ENCODE data around the gene TBC1D22A.

The TBC1D22A gene

GRCh38 chr22:46795140-46795539 is 32.7 kb downstream of the TBC1D22A start:
- no peaks in the 10 kb centered on the region for H3K79me2 ChIP-seq (ENCODE audit: insufficient read depth, low read length)
- H3K9ac ChIP-seq (ENCODE audit: low read length), result no peak overlapping the region
- no peaks in the 10 kb centered on the region for H3K27me3 ChIP-seq (ENCODE audit: insufficient read depth, low read length)
- H2AFZ ChIP-seq (ENCODE audit: low read length), result no peak overlapping the region
- no peaks in the 10 kb centered on the region for H3K9me2 ChIP-seq (ENCODE audit: low read depth, low read length)
- no peak overlapping the region for H3K27ac ChIP-seq (ENCODE audit: low read depth, low read length, poor library complexity, severe bottlenecking)
- no peaks in the 10 kb centered on the region for H4K20me1 ChIP-seq (ENCODE audit: insufficient read depth, low read length)
- no peaks in the 10 kb centered on the region for H3K9me3 ChIP-seq (ENCODE audit: low read length)
- peaks cover 34% of the 10 kb centered on the region for H3K4me1 ChIP-seq (ENCODE audit: insufficient read depth, low read length, severe bottlenecking)
- no peak overlapping the region for H3K4me2 ChIP-seq (ENCODE audit: low read length)
- no peaks in the 10 kb centered on the region for H3F3A ChIP-seq (ENCODE audit: insufficient read depth, low read length)
- TF ChIP-seq EZH2 (IDR thresholded peaks at IDR 0.05; ENCODE audit: borderline replicate concordance, low read length) (no peak), CTCF (IDR thresholded peaks at IDR 0.05; ENCODE audit: low read length) (no peak)
- peaks cover 60% of the 10 kb centered on the region for H3K36me3 ChIP-seq (ENCODE audit: insufficient read depth, low read length)
- no peak overlapping the region for H3K4me3 ChIP-seq (ENCODE audit: low read depth, low read length, poor library complexity, severe bottlenecking)

DNA sequence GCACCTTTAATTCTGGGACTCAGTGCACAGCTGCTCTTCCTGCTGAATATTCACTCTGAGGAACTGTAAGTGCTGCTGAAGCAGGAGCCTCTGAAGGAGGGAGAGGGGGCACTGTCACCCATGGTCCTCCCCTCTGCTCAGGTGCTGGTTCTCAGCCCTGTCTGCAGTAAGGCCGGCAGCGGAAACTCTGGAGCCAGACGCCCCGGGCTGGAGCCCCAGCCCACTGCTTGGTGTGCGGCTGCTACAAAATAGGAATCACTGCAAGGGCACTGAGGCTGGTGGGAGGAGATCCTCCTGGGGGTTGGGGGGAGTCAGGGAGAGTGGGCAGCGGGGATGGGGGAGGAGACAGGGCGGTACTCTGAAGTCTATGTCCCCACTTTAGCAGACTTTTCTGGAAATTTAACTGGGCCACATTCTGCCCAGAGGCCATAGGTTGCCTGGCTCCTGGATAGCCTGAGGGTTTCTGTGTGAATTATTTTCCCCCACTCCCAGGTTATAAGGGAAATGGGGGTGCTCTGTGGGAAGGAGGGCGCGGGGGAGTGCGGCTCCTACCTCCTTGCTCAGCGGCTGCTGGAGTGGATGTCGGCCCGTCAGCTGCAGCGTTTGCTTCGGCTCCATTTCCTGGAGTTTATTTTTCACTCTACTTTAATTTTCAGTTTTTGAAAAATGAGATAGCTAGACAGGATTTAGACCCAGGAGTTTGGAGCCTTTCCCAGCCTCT is 33.6 kb downstream of the TBC1D22A start:
- Histone ChIP-seq H3K4me1 (ENCODE audit: insufficient read depth, low read length, severe bottlenecking) (peaks cover 25% of the 10 kb centered on the region), H3F3A (ENCODE audit: insufficient read depth, low read length) (no peaks in the 10 kb centered on the region), H3K9me2 (ENCODE audit: low read depth, low read length) (no peaks in the 10 kb centered on the region), H3K36me3 (ENCODE audit: insufficient read depth, low read length) (peaks cover 69% of the 10 kb centered on the region), H3K4me2 (ENCODE audit: low read length) (no peak overlapping the region), H4K20me1 (ENCODE audit: insufficient read depth, low read length) (no peaks in the 10 kb centered on the region), H3K27ac (ENCODE audit: low read depth, low read length, poor library complexity, severe bottlenecking) (no peak overlapping the region), H3K27me3 (ENCODE audit: insufficient read depth, low read length) (no peaks in the 10 kb centered on the region), H3K4me3 (ENCODE audit: low read depth, low read length, poor library complexity, severe bottlenecking) (no peak overlapping the region), H3K79me2 (ENCODE audit: insufficient read depth, low read length) (no peaks in the 10 kb centered on the region), H2AFZ (ENCODE audit: low read length) (no peak overlapping the region), H3K9me3 (ENCODE audit: low read length) (no peaks in the 10 kb centered on the region), H3K9ac (ENCODE audit: low read length) (no peak overlapping the region)
- TF ChIP-seq CTCF (IDR thresholded peaks at IDR 0.05; ENCODE audit: low read length) (no peak), EZH2 (IDR thresholded peaks at IDR 0.05; ENCODE audit: borderline replicate concordance, low read length) (no peak)

- Histone ChIP-seq H3K9me3 (ENCODE audit: low read length) (no peaks in the 10 kb centered on the region), H3K4me3 (ENCODE audit: low read depth, low read length, poor library complexity, severe bottlenecking) (no peak overlapping the region), H3K27ac (ENCODE audit: low read depth, low read length, poor library complexity, severe bottlenecking) (peak overlapping the region; percentile 45), H4K20me1 (ENCODE audit: insufficient read depth, low read length) (no peaks in the 10 kb centered on the region), H3F3A (ENCODE audit: insufficient read depth, low read length) (no peaks in the 10 kb centered on the region), H3K36me3 (ENCODE audit: insufficient read depth, low read length) (peaks cover 75% of the 10 kb centered on the region), H3K27me3 (ENCODE audit: insufficient read depth, low read length) (no peaks in the 10 kb centered on the region), H3K9ac (ENCODE audit: low read length) (no peak overlapping the region), H3K4me2 (ENCODE audit: low read length) (no peak overlapping the region), H3K79me2 (ENCODE audit: insufficient read depth, low read length) (no peaks in the 10 kb centered on the region), H3K4me1 (ENCODE audit: insufficient read depth, low read length, severe bottlenecking) (peaks cover 18% of the 10 kb centered on the region), H3K9me2 (ENCODE audit: low read depth, low read length) (no peaks in the 10 kb centered on the region), H2AFZ (ENCODE audit: low read length) (no peak overlapping the region)
- TF ChIP-seq CTCF (IDR thresholded peaks at IDR 0.05; ENCODE audit: low read length), result no peak
- TF ChIP-seq EZH2 (IDR thresholded peaks at IDR 0.05; ENCODE audit: borderline replicate concordance, low read length), result no peak
Observed at GRCh38 chr22:46796566-46797195, 34.2 kb downstream of the TBC1D22A start.
